NOMO-1 treated with dmso at 0.1 percent for 144 hours (cell line): ENCODE measurements around the gene RSRC2.
A peak's percentile ranks its signal among the peaks of the same experiment; 100 is the strongest.
"Not testable (repeated sequence)": the region's sequence is repeated elsewhere in the genome, so short reads cannot be mapped to it uniquely, and the experiment has no call there.

Experiments
- DNase-seq: peaks from one replicate; lab custom pipeline; 2025; ENCODE audit not compliant: unreplicated experiment; lab: John Stamatoyannopoulos, UW

The RSRC2 gene

DNA sequence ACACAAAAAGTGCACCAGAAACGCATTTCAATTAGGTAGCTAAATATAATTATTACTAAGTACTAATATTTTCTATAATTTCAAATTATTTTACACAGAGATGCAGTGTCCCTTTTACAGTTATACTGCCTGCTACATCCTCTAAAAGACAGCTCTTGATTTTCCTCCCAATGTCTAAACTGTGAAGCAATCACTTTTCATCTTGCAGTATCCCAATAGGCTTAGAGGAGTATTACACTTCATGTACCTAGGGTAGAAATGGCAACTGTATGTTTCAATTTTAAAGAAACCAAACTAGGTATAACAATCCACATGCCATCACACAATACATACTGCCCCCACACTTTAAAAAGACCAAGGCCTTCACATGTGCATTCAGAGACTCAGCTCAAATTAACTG lies 7.3 kb downstream of the RSRC2 start:
- no peak for DNase-seq

DNA sequence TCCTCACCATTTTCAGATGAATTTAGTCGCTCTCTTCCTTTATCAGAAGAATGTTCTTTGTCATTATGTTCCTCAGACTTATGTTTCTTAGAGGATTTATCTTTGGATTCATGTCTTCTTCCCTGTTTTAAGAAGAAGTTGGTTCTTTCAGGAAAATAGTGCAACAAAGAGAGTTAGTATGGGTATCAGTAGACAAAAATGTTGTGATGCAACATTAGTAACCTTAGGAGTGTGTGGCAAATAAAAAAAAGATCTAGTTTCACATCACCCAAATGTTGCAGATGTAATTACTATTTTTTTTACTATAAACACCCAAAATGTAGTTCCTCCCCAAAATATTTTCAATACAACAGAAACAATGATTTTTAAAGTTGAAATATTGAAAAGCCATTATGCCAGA lies 7.8 kb downstream of the RSRC2 start:
- no peak for DNase-seq

GRCh38 chr12:122517877-122518276 lies 8.9 kb downstream of the RSRC2 start:
- no peak for DNase-seq

GRCh38 chr12:122516544-122517361 lies 10.0 kb downstream of the RSRC2 start:
- DNase-seq: no peak

GRCh38 chr12:122515275-122515674 lies 11.5 kb downstream of the RSRC2 start:
- DNase-seq: no peak

GRCh38 chr12:122513660-122514059 lies 13.1 kb downstream of the RSRC2 start:
- DNase-seq: no peak

GRCh38 chr12:122513028-122513427 lies 13.7 kb downstream of the RSRC2 start:
- DNase-seq: not testable (repeated sequence)

- no peak for DNase-seq
These were observed 18.6 kb downstream of the RSRC2 start for GRCh38 chr12:122508163-122508562.

DNA sequence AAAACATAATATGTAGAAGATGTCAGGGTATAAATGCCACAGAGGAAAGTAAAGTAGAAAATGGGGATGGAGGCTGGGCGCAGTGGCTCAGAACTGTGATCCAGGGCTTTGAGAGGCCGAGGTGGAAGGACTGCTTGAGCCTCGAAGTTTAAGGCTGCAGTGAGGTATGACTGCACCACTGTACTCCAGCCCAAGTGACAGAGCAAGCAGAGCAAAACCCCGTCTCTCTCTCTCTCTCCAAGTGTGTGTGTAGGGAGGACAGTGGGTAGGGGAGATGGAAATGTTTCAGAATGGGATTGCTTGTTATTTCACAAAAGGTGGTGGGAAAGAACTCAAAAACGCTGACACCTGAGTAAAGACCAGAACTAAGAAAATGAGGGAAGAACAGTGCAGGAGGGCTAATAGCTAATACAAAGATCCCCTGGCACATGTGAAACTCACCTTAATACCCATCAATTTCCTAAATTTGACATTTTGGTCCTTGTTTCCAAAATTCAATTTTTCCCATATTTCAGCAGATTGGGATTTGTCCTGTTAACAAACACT lies 20.3 kb downstream of the RSRC2 start:
- no peak for DNase-seq

- DNase-seq: no peak
These were observed 21.2 kb downstream of the RSRC2 start for GRCh38 chr12:122505419-122506051.

DNA sequence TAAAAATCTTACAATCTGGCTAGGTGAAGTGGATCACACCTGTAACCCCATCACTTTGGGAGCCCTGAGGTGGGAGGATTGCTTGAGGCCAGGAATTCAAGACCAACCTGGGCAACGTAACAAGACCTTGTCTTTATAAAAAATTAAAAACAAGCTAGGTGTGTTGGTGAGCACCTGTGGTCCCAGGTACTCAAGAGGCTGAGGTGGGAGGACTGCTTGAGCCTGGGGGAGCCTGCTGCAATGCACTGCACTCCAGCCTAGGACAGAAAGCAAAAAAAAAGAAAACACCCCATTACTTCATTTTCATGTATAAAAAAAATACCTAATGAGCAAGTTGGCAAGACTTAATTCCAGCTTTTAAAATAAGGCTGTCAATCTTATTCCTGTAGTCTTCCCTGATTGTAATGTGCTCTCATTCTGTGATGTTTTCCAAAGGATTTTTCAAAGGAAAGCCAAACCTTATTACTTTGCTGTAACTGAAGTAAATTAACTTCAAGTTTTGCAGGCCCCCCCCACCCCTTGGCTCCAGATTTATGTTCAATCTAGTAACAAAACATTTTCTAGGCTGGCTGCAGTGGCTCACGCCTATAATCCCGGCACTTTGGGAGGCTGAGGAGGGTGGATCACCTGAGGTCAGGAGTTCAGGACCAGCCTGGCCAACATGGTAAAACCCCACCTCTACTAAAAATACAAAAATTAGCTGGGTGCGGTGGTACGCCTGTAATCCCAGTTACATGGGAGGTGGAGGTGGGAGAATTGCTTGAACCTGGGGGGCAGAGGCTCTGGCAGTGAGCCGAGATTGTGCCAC lies 22.7 kb downstream of the RSRC2 start:
- no peak for DNase-seq

DNA sequence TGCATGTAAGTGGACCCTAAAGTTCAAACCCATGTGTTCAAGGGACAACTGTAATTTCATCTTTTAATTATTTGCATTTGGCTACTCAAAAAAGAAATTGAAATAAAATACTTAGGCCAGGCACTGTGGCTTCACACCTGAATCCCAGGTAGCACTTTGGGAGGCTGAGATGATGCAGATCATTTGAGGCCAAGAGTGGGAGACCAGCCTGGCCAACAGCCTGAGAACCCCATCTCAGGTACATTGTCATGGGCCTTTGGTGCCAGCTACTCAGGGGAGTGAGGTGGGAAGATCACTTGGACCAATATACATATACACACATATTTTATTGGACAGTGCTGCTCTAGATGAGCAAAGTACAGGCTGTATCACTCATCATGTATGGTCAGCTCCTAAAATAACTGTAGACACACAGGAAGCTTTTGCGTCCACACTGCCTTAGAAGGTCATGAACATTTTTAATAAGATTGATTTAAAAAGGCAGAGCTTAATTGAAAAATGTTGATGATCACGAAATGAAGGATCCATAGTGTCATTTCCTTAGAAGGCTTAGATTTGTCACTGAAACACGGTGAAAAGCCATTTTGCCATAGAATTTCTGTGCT lies 23.5 kb downstream of the RSRC2 start:
- no peak for DNase-seq

- DNase-seq: peak; percentile 39
These were observed 25.2 kb downstream of the RSRC2 start for GRCh38 chr12:122501489-122501989.

- peak; percentile 99 for DNase-seq
These were observed 25.8 kb downstream of the RSRC2 start, which contains the start of gene ZCCHC8 for GRCh38 chr12:122500685-122501488. Gene ZCCHC8 (minus strand): TSS chr12:122500932. CDS start chr12:122500840, 92 bp downstream.

DNA sequence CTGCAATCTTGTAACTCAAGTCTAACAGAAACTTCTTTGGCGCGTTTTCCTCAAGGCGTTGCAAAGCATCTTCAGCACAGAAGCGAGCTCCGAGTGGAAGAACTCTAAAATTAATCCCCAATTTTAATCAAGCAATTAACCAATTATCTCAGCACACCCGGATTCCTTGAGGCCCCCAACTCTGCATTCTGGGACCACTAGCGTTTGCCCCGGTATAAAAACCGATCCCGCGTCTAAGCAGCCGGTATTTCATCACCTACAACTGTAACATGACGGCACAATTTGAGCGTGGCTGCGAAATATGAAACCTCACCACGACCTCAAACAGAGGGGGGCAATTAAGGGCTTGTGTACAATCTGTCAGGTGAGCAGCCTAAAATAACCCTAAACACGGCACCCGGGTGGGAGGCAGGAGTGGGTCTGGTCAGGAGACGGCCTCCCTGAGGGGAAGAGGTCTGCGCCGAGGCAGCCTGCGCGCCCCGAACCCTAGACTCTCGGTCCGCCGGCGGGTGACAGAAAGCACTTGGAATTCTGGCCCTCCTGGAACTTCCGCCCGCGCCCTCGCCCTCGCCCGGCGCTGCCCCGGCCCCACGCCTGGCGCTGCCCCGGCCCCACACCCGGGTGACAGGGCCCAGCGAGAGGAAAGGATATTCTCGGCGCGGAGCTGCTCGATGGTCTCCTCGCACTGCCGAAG lies 26.6 kb downstream of the RSRC2 start:
- peak; percentile 14 for DNase-seq

- no peak for DNase-seq
These were observed 31.5 kb downstream of the RSRC2 start for GRCh38 chr12:122495258-122495657.

- not testable (repeated sequence) for DNase-seq
These were observed 33.5 kb downstream of the RSRC2 start for GRCh38 chr12:122493222-122493621.

- DNase-seq: no peak
These were observed 34.7 kb downstream of the RSRC2 start for GRCh38 chr12:122491991-122492390.

GRCh38 chr12:122489038-122489437 lies 37.7 kb downstream of the RSRC2 start:
- no peak for DNase-seq
